Measurements from ENCODE around the gene LRRN4CL. TPM values are rescaled to one million over a fixed set of nuclear protein-coding genes. Genes with fewer than 3 reads are reported as not detected.
A peak's percentile ranks its signal among the peaks of the same experiment; 100 is the strongest.

Gene LRRN4CL
- total RNA-seq, 4 donors from 2014 or later = 3.7 to 6.4 (median 5.9) TPM

DNA sequence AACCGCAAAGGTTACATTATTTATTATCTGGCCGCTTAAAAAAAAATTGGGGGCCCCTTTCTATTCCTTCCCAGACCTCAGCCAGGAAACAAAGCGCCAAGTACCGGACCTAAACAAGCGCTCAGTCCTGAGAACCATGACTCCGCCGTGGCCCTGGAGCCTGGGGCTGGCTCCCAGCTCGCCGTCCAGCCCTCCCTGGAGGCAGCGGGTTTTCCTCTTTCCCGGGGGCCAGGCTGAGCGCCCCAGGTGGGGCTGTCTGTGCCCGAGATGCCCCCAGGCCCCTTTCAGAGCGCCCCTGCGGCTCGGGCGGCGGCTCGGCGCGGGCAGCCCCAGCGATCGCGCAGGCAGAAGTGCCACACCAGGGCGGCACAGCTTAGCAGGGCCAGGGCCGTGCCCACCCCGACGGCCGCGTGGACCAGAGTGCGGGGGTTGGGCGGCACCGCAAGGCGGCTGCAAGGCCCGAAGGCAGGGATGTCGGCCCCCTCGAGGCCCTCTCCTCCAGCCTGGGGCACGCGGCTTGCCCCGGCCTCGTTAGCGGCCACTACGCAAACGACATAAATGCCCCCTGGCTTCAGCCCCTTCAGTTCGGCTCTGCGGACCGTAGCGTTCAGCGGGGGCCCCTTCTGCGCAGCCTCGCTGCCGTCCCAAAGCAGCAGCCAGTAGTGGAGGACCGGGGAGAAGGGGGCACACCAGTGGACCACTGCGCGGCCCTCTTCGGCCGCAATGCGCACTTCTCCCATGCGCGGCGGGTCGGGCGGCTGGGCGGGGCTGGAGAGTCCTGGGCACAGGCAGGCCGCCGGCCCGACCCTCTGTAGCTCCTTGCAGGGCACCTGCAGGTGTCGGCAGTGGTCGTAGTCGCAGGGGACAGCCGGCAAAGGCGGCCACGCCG, 1.6 kb downstream of the LRRN4CL start:
- in situ Hi-C loops (cut with MboI; ENCODE audit: low sequenced_read_pairs in 4 of 4) (loop anchor here in 2 of 4 donors (25.0 kb wide), 1 partner anchor 300 kb away; no protein-coding TSS in a partner anchor), intact Hi-C loops (cut with DNase I; ENCODE audit: low total_unique reads) (no loop called here)

DNA sequence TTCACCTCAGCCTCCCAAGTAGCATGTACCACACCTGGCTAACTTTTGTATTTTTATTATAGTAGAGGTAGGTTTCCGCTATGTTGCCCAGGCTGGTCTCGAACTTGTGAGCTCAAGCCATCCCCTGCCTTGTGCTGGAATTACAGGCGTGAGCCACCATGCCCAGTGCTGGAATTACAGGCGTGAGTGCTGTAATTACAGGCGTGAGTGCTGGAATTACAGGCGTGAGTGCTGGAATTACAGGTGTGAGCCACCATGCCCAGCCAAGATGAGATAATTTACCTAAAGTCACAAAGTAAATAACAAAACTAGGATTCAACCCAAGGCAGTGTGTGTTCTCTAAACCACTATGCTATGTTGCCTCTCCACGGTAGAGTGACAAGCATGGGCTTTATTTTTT, 6.8 kb downstream of the LRRN4CL start:
- Histone ChIP-seq H3K27ac (no peak overlapping the region), H3K4me1 (peaks cover 10 to 26% of the 10 kb centered on the region in 2 donors), H3K36me3 (peaks cover 0 to 7% of the 10 kb centered on the region in 2 donors), H3K4me3 (no peak overlapping the region), H3K27me3 (peaks cover 0 to under 1% (median 0%) of the 10 kb centered on the region in 3 donors), H3K9me3 (no peaks in the 10 kb centered on the region)
- in situ Hi-C loops (cut with MboI; ENCODE audit: low sequenced_read_pairs in 4 of 4) (loop anchor here in 2 of 4 donors (25.0 kb wide), 1 partner anchor 295 kb away; no protein-coding TSS in a partner anchor), intact Hi-C loops (cut with DNase I; ENCODE audit: low total_unique reads) (no loop called here)
- TF ChIP-seq, protein P1, sequence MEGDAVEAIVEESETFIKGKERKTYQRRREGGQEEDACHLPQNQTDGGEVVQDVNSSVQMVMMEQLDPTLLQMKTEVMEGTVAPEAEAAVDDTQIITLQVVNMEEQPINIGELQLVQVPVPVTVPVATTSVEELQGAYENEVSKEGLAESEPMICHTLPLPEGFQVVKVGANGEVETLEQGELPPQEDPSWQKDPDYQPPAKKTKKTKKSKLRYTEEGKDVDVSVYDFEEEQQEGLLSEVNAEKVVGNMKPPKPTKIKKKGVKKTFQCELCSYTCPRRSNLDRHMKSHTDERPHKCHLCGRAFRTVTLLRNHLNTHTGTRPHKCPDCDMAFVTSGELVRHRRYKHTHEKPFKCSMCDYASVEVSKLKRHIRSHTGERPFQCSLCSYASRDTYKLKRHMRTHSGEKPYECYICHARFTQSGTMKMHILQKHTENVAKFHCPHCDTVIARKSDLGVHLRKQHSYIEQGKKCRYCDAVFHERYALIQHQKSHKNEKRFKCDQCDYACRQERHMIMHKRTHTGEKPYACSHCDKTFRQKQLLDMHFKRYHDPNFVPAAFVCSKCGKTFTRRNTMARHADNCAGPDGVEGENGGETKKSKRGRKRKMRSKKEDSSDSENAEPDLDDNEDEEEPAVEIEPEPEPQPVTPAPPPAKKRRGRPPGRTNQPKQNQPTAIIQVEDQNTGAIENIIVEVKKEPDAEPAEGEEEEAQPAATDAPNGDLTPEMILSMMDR (IDR thresholded peaks at IDR 0.05 in 4 of 5, conservative IDR thresholded peaks at IDR 0.05 in 1 of 5) = no peak
- TF ChIP-seq POLR2A (IDR thresholded peaks at IDR 0.05) = no peak
- ATAC-seq = no peak
- DNase-seq = no peak

More for the DNA sequence above, 1.6 kb downstream of the LRRN4CL start:
- Histone ChIP-seq H3K9me3 (no peaks in the 10 kb centered on the region), H3K27me3 (peaks cover 0 to 6% (median 0%) of the 10 kb centered on the region in 3 donors), H3K4me1 (peaks cover 9 to 11% of the 10 kb centered on the region in 2 donors), H3K36me3 (peaks cover 0 to 28% of the 10 kb centered on the region in 2 donors), H3K4me3 (peak overlapping the region; percentile 24 to 32 (median 30)), H3K27ac (peak overlapping the region; percentile 33 to 73 (median 62))
- TF ChIP-seq POLR2A (IDR thresholded peaks at IDR 0.05) = no peak
- TF ChIP-seq, protein P1 (IDR thresholded peaks at IDR 0.05 in 4 of 5, conservative IDR thresholded peaks at IDR 0.05 in 1 of 5) = no peak
- no peak for DNase-seq
- no peak for ATAC-seq

DNA sequence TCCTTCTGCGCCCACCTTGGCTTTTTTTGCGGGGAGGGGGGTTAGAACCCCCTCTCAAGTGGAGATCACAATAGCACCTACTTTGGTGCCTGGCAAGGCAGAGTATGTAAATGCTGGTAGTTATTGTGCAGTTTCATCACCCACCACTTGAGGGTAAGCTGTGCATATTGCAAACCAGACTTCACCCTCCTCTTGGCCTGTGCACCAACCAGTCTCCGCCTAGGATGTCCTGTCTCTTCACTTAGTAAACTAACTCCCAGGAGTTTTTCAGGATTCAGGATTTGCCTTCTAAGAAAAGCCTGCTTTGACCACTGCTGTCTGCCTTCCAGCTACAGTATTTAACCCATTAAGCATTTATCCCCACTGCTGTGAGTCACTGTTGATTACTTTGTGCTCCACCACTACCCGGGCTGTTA, 8.5 kb downstream of the LRRN4CL start:
- ATAC-seq (peak; percentile 63 to 71), DNase-seq (peak; percentile 57 to 69)
- H3K27ac ChIP-seq = peak overlapping the region; percentile 48 to 97 (median 68)
- peaks cover 0 to 19% of the 10 kb centered on the region in 2 donors for H3K36me3 ChIP-seq
- TF ChIP-seq, protein P1 (IDR thresholded peaks at IDR 0.05 in 4 of 5, conservative IDR thresholded peaks at IDR 0.05 in 1 of 5) = peak; percentile 25 to 65 (median 51)
- TF ChIP-seq POLR2A (IDR thresholded peaks at IDR 0.05) = no peak
- H3K9me3 ChIP-seq = no peaks in the 10 kb centered on the region
- in situ Hi-C loops (cut with MboI; ENCODE audit: low sequenced_read_pairs in 4 of 4) = loop anchor here in 2 of 4 donors (25.0 kb wide), 1 partner anchor 294 kb away; no protein-coding TSS in a partner anchor
- intact Hi-C loops (cut with DNase I; ENCODE audit: low total_unique reads) = loop anchor here (1.0 kb wide), 1 partner anchor 13 kb away; no protein-coding TSS in a partner anchor
- H3K4me1 ChIP-seq = peaks cover 21 to 43% of the 10 kb centered on the region in 2 donors
- no peak overlapping the region for H3K4me3 ChIP-seq
- no peaks in the 10 kb centered on the region for H3K27me3 ChIP-seq

- peak; percentile 75 to 85 for TF ChIP-seq POLR2A (IDR thresholded peaks at IDR 0.05)
- TF ChIP-seq, protein P1 (IDR thresholded peaks at IDR 0.05 in 4 of 5, conservative IDR thresholded peaks at IDR 0.05 in 1 of 5) = no peak
- no peaks in the 10 kb centered on the region for H3K9me3 ChIP-seq
- intact Hi-C loops (cut with DNase I; ENCODE audit: low total_unique reads) (loop anchor here (1.0 to 5.0 kb wide), 3 partner anchors 26 to 77 kb away; partner anchors contain the start of genes HNRNPUL2, INTS5 and MTA2), in situ Hi-C loops (cut with MboI; ENCODE audit: low sequenced_read_pairs in 4 of 4) (loop anchor here in 2 of 4 donors (25.0 kb wide), 1 partner anchor 292 kb away; no protein-coding TSS in a partner anchor)
- H3K36me3 ChIP-seq = peaks cover 0 to 23% of the 10 kb centered on the region in 2 donors
- H3K4me3 ChIP-seq = peak within 1 kb of the TSS; percentile 91 to 98 (median 93)
- peaks cover 21 to 44% of the 10 kb centered on the region in 2 donors for H3K4me1 ChIP-seq
- H3K27me3 ChIP-seq = no peaks in the 10 kb centered on the region
- H3K27ac ChIP-seq = peak within 1 kb of the TSS; percentile 88 to 97 (median 94)
- ATAC-seq = peak; percentile 83 to 85
- DNase-seq = peak; percentile 87 to 92
Observed at GRCh38 chr11:62678770-62679696, 10.3 kb downstream of the LRRN4CL start, which contains the start of gene UBXN1. Gene UBXN1, minus strand, starts transcription at chr11:62679073. Its CDS starts 150 bp downstream, at chr11:62678923.

Data from gastrocnemius medialis (tissue), 4 donors.